MCF 10A (cell line): ENCODE data around the gene HAT1. TPM values are rescaled to one million over a fixed set of nuclear protein-coding genes. Genes with fewer than 3 reads are reported as not detected.

Source experiments
- BruUV-seq: library from RNA; stranded (reverse); fragments of 400-500 nt; replicated peaks from 2 replicates; lab custom pipeline; 2021; lab: Mats Ljungman, UMichigan
- CTCF ChIA-PET: fragments of 300-600 bp; sonication (Branson Sonifier 250); formaldehyde crosslinking; extraction: SDS; loops from one replicate; lab custom pipeline; 2021; ENCODE audit warnings: antibody characterized with exemption, inconsistent platforms; lab: Yijun Ruan, JAX
- POLR2A ChIA-PET: fragments of 300-600, 350-650 bp; sonication (Branson Sonifier 250); formaldehyde crosslinking; extraction: SDS; loops from one replicate; lab custom pipeline; 2020; ENCODE audit warnings: antibody characterized with exemption, inconsistent platforms; lab: Yijun Ruan, JAX
- DNase-seq: peaks from one replicate; pipeline ENCODE4 v3.0.0-alpha.2; 2018; ENCODE audit not compliant: unreplicated experiment
- H3K27ac Mint-ChIP-seq: one replicate; pipeline ENCODE4 v1.8.0; 2022; ENCODE audit warnings: mild to moderate bottlenecking, low read depth, mixed read lengths; ENCODE audit not compliant: unreplicated experiment
- H3K27me3 Mint-ChIP-seq: one replicate; pipeline ENCODE4 v1.8.0; 2022; ENCODE audit warnings: mixed read lengths; ENCODE audit not compliant: insufficient read depth, unreplicated experiment
- H3K36me3 Mint-ChIP-seq: one replicate; pipeline ENCODE4 v1.8.0; 2022; ENCODE audit warnings: mild to moderate bottlenecking, moderate library complexity, mixed read lengths; ENCODE audit not compliant: insufficient read depth, unreplicated experiment
- H3K4me1 Mint-ChIP-seq: one replicate; pipeline ENCODE4 v1.8.0; 2022; ENCODE audit warnings: mixed read lengths; ENCODE audit not compliant: insufficient read depth, unreplicated experiment
- H3K4me3 Mint-ChIP-seq: one replicate; pipeline ENCODE4 v1.8.0; 2022; ENCODE audit warnings: mild to moderate bottlenecking, moderate library complexity, mixed read lengths; ENCODE audit not compliant: unreplicated experiment
- H3K9me3 Mint-ChIP-seq: one replicate; pipeline ENCODE4 v1.8.0; 2022; ENCODE audit warnings: mixed read lengths; ENCODE audit not compliant: unreplicated experiment
- intact Hi-C: fragments of 100-400 bp; cut with micrococcal nuclease; formaldehyde crosslinking; loops from 2 replicates; pipeline ENCODE4 v1.14.1; 2022
- total RNA-seq: library from RNA; stranded (reverse); gene quantifications from 2 replicates; pipeline ENCODE4 v1.2.3, GENCODE V29; 2022
- TF ChIP-seq, protein P1 (sequence below): fragments of 200-600 bp; IDR thresholded peaks from one replicate; pipeline ENCODE4 v1.8.0; 2022; ENCODE audit warnings: antibody characterized with exemption, mild to moderate bottlenecking; ENCODE audit not compliant: unreplicated experiment

Gene HAT1
- total RNA-seq, 1 experiment from 2014 or later: 40.7 TPM

DNA sequence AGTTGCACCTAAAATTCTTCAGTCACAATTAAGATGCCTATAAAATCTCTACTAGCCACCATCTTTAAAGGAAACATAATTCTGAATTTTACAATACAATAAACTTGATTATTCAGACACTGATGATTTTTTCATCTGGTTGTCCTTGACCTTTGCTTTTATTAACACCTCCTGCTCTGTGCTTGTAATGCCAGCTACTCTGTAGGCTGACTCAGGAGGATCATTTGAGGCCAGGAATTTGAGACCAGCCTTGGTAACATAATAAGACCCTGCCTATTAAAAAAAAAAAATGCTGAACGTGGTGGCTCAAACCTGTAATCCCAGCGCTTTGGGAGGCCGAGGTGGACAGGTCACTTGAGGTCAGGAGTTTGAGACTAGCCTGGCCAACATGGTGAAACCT lies 38.3 kb downstream of the HAT1 start:
- H3K27ac Mint-ChIP-seq: no peak overlapping the region
- BruUV-seq: no TSS peak
- TF ChIP-seq, protein P1, sequence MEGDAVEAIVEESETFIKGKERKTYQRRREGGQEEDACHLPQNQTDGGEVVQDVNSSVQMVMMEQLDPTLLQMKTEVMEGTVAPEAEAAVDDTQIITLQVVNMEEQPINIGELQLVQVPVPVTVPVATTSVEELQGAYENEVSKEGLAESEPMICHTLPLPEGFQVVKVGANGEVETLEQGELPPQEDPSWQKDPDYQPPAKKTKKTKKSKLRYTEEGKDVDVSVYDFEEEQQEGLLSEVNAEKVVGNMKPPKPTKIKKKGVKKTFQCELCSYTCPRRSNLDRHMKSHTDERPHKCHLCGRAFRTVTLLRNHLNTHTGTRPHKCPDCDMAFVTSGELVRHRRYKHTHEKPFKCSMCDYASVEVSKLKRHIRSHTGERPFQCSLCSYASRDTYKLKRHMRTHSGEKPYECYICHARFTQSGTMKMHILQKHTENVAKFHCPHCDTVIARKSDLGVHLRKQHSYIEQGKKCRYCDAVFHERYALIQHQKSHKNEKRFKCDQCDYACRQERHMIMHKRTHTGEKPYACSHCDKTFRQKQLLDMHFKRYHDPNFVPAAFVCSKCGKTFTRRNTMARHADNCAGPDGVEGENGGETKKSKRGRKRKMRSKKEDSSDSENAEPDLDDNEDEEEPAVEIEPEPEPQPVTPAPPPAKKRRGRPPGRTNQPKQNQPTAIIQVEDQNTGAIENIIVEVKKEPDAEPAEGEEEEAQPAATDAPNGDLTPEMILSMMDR: no peak
- ChIA-PET CTCF (interaction anchor here (0.6 to 1.3 kb wide), 2 partner anchors 9 to 50 kb away, joined by 3 to 4 read pairs; no protein-coding TSS in a partner anchor), POLR2A (interaction anchor here (2.0 kb wide), 1 partner anchor 38 kb away, joined by 6 read pairs; the partner anchor contains the start of gene HAT1)
- H3K9me3 Mint-ChIP-seq: no peaks in the 10 kb centered on the region
- intact Hi-C loops: no loop called here
- no peak for DNase-seq
- H3K4me1 Mint-ChIP-seq: peaks cover 26% of the 10 kb centered on the region
- peaks cover 2% of the 10 kb centered on the region for H3K36me3 Mint-ChIP-seq
- no peak overlapping the region for H3K4me3 Mint-ChIP-seq
- no peaks in the 10 kb centered on the region for H3K27me3 Mint-ChIP-seq

DNA sequence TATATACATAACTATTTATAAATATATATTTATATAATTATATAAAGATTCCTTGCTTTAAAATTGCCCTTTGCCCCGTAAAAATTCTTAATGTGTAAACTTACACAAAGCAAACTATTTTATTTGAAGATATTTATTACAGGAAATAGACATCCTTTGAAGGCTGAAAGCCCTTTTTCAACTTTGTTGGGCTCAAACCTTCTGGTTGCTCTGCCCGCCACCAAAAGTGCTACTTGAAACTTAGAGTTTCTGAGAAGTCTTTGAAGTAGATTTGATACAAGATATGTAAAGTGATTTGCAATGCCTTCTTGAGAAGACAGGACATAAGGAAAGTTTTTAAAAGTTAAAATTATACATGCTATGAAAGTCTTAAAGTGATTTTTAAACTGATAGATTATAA lies 40.9 kb downstream of the HAT1 start:
- Mint-ChIP-seq H3K4me3 (no peak overlapping the region), H3K9me3 (no peaks in the 10 kb centered on the region), H3K36me3 (peaks cover 13% of the 10 kb centered on the region), H3K27ac (no peak overlapping the region), H3K4me1 (peaks cover 13% of the 10 kb centered on the region), H3K27me3 (no peaks in the 10 kb centered on the region)
- no peak for DNase-seq
- intact Hi-C loops: no loop called here
- no TSS peak for BruUV-seq
- POLR2A ChIA-PET: interaction anchor here (0.6 kb wide), 1 partner anchor 40 kb away, joined by 3 read pairs; no protein-coding TSS in a partner anchor
- TF ChIP-seq, protein P1: no peak
- CTCF ChIA-PET: no interaction called here

DNA sequence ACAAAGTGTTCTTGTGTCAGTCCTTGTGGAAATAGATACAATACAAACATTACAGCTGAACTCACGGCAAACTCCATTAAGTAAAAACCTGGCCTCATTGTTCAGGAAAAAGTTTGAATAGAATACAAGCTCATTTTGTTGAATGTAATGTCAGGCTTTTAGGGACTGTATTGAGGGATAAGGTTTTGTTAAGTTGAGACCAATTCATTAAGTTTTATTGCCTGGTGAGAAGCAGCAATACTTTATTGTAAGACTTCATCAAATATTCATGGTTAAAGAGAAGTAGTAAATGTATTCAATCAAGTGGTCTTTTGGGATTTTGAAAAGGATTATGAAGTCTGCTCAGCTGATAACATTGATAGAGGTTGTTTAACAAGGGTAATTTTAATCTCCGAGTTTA lies 42.0 kb downstream of the HAT1 start:
- intact Hi-C loops: no loop called here
- POLR2A ChIA-PET: interaction anchor here (1.0 to 2.1 kb wide), 2 partner anchors 9 kb away, joined by 3 to 6 read pairs; no protein-coding TSS in a partner anchor

DNA sequence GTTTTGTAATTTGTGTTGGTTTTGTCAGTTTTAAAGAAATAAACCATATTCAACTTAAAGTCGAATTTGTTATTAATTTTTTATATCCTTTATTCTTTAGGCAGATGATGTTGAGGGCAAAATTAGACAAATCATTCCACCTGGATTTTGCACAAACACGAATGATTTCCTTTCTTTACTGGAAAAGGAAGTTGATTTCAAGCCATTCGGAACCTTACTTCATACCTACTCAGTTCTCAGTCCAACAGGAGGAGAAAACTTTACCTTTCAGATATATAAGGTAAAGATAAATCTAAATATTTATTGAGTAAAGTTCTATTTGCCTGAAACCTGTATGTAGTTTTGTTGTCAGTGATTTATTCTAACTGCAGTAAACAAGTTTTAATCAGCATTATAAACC lies 43.0 kb downstream of the HAT1 start:
- Mint-ChIP-seq H3K9me3 (no peaks in the 10 kb centered on the region), H3K27me3 (no peaks in the 10 kb centered on the region), H3K4me3 (no peak overlapping the region), H3K4me1 (no peaks in the 10 kb centered on the region), H3K36me3 (peaks cover 23% of the 10 kb centered on the region), H3K27ac (no peak overlapping the region)
- TF ChIP-seq, protein P1: no peak
- DNase-seq: no peak
- intact Hi-C loops: no loop called here
- no TSS peak for BruUV-seq
- ChIA-PET CTCF (interaction anchor here (0.6 kb wide), 1 partner anchor 63 kb away, joined by 3 read pairs; no protein-coding TSS in a partner anchor), POLR2A (interaction anchor here (2.1 kb wide), 1 partner anchor 10 kb away, joined by 6 read pairs; no protein-coding TSS in a partner anchor)

More for the DNA sequence above, 42.0 kb downstream of the HAT1 start:
- peaks cover 16% of the 10 kb centered on the region for H3K36me3 Mint-ChIP-seq
- H3K4me3 Mint-ChIP-seq: no peak overlapping the region
- BruUV-seq: no TSS peak
- DNase-seq: no peak
- no peaks in the 10 kb centered on the region for H3K9me3 Mint-ChIP-seq
- no peak overlapping the region for H3K27ac Mint-ChIP-seq
- TF ChIP-seq, protein P1: no peak
- peaks cover 8% of the 10 kb centered on the region for H3K4me1 Mint-ChIP-seq
- no peaks in the 10 kb centered on the region for H3K27me3 Mint-ChIP-seq
- CTCF ChIA-PET: no interaction called here
